ENCODE results near the gene ZFAND6.

GRCh38 chr15:80011596-80011995 lies 47.9 kb upstream of the ZFAND6 start:
- TF ChIP-seq POLR2AphosphoS5 (IDR thresholded peaks at IDR 0.05; ENCODE audit: borderline replicate concordance, low read depth, low read length): no peak
- no peak for TF ChIP-seq EZH2 (IDR thresholded peaks at IDR 0.05)

All from SK-N-MC (cell line).